ENCODE measurements around the gene VAV2.

DNA sequence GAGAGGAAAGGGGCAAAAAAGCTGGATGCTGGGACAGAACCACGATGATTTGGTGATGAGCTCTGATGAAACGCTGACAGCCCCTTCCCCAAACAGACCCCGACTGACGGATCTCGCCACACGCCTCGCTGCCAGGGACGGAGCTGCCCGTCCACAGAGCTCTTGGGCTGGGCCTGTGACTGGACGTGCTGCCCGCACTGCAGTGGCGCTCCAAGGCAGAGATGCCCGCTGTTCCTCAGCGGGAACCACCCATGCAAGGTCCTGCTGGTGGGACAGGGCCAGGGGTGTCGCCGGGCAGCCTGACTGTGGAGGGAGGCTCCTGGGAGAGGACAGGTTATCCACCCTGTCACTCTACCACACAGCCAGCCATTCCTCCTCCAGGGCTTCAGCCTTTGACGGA, 187.9 kb downstream of the VAV2 start:
- no peak for TF ChIP-seq ZNF565 (CRISPR knock-in tag; conservative IDR thresholded peaks at IDR 0.05; ENCODE audit: low read depth)
- TF ChIP-seq, protein P1, sequence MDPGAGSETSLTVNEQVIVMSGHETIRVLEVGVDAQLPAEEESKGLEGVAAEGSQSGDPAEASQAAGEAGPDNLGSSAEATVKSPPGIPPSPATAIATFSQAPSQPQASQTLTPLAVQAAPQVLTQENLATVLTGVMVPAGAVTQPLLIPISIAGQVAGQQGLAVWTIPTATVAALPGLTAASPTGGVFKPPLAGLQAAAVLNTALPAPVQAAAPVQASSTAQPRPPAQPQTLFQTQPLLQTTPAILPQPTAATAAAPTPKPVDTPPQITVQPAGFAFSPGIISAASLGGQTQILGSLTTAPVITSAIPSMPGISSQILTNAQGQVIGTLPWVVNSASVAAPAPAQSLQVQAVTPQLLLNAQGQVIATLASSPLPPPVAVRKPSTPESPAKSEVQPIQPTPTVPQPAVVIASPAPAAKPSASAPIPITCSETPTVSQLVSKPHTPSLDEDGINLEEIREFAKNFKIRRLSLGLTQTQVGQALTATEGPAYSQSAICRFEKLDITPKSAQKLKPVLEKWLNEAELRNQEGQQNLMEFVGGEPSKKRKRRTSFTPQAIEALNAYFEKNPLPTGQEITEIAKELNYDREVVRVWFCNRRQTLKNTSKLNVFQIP (CRISPR knock-in tag; IDR thresholded peaks at IDR 0.05; ENCODE audit: borderline replicate concordance, low read depth): no peak
- no peak for TF ChIP-seq ZNF70 (CRISPR knock-in tag; IDR thresholded peaks at IDR 0.05)
- TF ChIP-seq ZC3H10 (CRISPR knock-in tag; IDR thresholded peaks at IDR 0.05): no peak
- no peak for TF ChIP-seq ESRRG (CRISPR knock-in tag; IDR thresholded peaks at IDR 0.05)
- TF ChIP-seq TOX (CRISPR knock-in tag; IDR thresholded peaks at IDR 0.05; ENCODE audit: borderline replicate concordance): no peak
